KMS-11 (cell line): ENCODE data around the gene MTG2.

Experiments
- H2AFZ ChIP-seq: fragments of 200-600 bp; sonication (generic); 2 replicates; pipeline ENCODE4 v1.6.1; 2016; ENCODE audit warnings: antibody characterized with exemption, mixed run types, low read depth
- H3K27ac ChIP-seq: fragments of 200-600 bp; sonication (generic); 2 replicates; pipeline ENCODE4 v1.6.1; 2016; ENCODE audit warnings: mild to moderate bottlenecking, mixed run types
- H3K27me3 ChIP-seq: fragments of 200-600 bp; sonication (generic); 2 replicates; pipeline ENCODE4 v1.6.1; 2017; ENCODE audit warnings: mild to moderate bottlenecking, low read depth, mixed run types, moderate library complexity; ENCODE audit not compliant: insufficient read depth
- H3K36me3 ChIP-seq: fragments of 200-600 bp; sonication (generic); 2 replicates; pipeline ENCODE4 v1.6.1; 2017; ENCODE audit warnings: mild to moderate bottlenecking, mixed run types; ENCODE audit not compliant: insufficient read depth
- H3K4me1 ChIP-seq: fragments of 200-600 bp; sonication (generic); 2 replicates; pipeline ENCODE4 v1.6.1; 2016; ENCODE audit warnings: mild to moderate bottlenecking, low read depth, mixed run types; ENCODE audit not compliant: poor library complexity, severe bottlenecking
- H3K4me2 ChIP-seq: fragments of 200-600 bp; sonication (generic); 2 replicates; pipeline ENCODE4 v1.7.0; 2016; ENCODE audit warnings: mild to moderate bottlenecking, mixed run types
- H3K4me3 ChIP-seq: fragments of 200-600 bp; sonication (generic); IDR thresholded peaks from 2 replicates; pipeline ENCODE4 v1.6.1; 2017; ENCODE audit warnings: low read depth, low read length, mixed read lengths; ENCODE audit not compliant: insufficient read depth
- H3K79me2 ChIP-seq: fragments of 200-600 bp; sonication (generic); 2 replicates; pipeline ENCODE4 v1.6.1; 2016; ENCODE audit warnings: low read depth, mixed run types; ENCODE audit not compliant: insufficient read depth
- H3K9ac ChIP-seq: fragments of 200-600 bp; sonication (generic); 2 replicates; pipeline ENCODE4 v1.6.1; 2016; ENCODE audit warnings: mild to moderate bottlenecking, mixed run types
- H4K20me1 ChIP-seq: fragments of 200-600 bp; sonication (generic); 2 replicates; pipeline ENCODE4 v1.6.1; 2016; ENCODE audit warnings: mild to moderate bottlenecking, mixed run types; ENCODE audit not compliant: insufficient read depth
- CTCF ChIP-seq: fragments of 200-600 bp; sonication (generic); conservative IDR thresholded peaks from 2 replicates; pipeline ENCODE4 v1.6.1; 2017; ENCODE audit warnings: low read depth, mild to moderate bottlenecking, antibody characterized with exemption, low read length, moderate library complexity, mixed read lengths

Gene MTG2

DNA sequence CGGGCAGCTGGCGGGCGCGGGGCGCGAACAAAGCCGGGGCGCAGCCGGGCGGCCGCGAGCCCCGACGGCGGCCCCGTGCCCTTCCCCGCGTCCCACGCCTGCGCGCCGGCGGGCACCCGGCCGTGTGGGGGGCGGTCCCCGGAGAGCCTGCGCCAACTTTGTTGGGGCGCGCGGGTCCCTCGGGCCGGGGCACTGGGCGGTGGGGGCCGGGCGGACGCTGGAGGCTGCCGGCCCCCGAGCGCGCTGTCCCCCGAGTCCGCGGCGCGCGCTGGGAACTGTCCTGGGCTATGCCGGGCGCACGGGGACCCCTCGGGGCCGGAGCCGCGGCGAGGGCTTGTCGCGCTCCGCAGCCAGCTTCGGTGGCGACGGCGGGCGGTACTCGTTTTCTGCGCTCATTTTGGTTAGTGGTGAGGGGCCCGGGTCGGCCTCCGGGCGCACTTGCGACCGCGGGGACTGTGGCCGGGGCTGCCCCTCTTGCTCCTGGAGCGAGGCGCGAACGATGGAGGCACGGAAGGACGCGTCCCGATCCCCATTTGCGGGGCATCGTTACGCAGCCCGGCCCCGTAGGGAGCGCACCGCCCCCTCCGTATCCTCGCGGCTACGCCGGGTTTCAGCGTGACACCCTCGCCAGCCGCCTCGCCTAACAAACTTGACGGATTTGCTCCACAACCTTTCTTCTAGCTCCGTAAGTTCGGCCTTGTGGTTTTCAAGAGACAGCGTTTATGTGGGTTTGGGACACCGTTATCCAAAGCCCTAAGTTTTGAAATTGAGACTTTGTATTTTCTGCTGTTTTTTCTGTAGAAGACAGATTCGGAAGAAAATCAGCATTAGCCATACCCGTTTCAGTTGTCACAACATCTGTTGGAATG lies 38.6 kb upstream of the MTG2 start:
- H3K36me3 ChIP-seq, result peaks cover 16% of the 10 kb centered on the region; the same call in 1 of the 2 replicates

DNA sequence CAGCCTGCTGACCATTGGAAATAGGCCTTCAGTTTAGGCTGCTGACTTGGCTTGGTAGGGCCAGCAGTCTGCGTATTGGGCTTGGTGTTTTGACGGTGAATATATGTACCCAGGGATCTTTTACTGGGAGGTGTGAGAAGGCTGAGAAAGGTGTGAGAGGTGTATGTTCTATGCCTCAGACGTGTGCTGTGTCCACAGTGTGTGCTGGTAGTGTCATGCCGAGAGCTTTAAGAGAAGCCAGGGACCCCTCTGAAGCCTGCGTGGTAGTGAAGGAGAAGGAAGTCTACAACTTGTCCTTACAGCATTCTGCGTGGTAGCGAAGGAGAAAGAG lies 37.2 kb upstream of the MTG2 start:
- H3K79me2 ChIP-seq, result peaks cover 76% of the 10 kb centered on the region
- H2AFZ ChIP-seq, result no peak overlapping the region
- H4K20me1 ChIP-seq, result peaks cover 18% of the 10 kb centered on the region
- H3K27ac ChIP-seq, result no peak overlapping the region
- H3K36me3 ChIP-seq, result 0 out of 2 replicates have a peak, but pooled peaks cover under 1% of the 10 kb centered on the region
- peaks cover 19% of the 10 kb centered on the region for H3K4me1 ChIP-seq
- H3K27me3 ChIP-seq, result no peaks in the 10 kb centered on the region
- no peak overlapping the region for H3K4me2 ChIP-seq
- TF ChIP-seq CTCF, result no peak
- no peak overlapping the region for H3K4me3 ChIP-seq
- H3K9ac ChIP-seq, result no peak overlapping the region

More for the DNA sequence above, 38.6 kb upstream of the MTG2 start:
- H3K27ac ChIP-seq, result no peak overlapping the region
- H3K4me1 ChIP-seq, result peaks cover 24% of the 10 kb centered on the region
- peaks cover 28% of the 10 kb centered on the region for H4K20me1 ChIP-seq
- H3K4me2 ChIP-seq, result peak overlapping the region; percentile 70
- peaks cover 82% of the 10 kb centered on the region for H3K79me2 ChIP-seq
- H3K4me3 ChIP-seq, result no peak overlapping the region
- no peaks in the 10 kb centered on the region for H3K27me3 ChIP-seq
- TF ChIP-seq CTCF, result no peak
- H3K9ac ChIP-seq, result no peak overlapping the region; the same call in 1 of the 2 replicates
- 0 out of 2 replicates have a peak overlapping the region, but pooled peaks have one; percentile 6 for H2AFZ ChIP-seq

DNA sequence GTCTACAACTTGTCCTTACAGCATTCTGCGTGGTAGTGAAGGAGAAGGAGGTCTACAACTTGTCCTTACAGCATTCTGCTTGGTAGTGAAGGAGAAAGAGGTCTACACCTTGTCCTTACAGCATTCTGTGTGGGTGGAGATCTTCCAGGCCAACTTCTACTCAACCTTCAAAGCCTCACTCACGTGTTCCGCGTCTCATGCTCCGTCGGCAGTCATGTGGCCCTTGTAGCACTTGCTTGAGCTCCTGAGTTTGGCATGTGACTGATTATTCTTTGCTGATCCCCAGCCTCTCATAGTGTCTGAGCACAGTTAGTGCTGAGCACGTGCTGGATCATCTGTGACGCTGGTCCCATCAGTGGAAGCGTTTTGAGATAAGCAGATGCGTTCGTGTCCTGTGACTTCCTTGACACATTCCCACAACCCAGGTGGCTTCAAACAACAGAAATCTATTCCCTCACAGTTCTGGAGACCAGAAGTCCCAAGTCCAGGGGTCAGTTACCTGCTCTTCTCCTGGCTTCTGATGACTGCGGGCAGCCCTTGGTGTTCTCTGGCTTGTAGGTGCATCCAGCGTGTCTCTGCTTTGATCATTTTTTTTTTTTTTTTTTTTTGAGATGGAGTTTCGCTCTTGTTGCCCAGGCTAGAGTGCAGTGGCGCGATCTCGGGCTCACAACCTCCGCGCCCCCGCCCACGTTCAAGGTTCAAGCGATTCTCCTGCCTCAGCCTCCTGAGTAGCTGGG lies 36.6 kb upstream of the MTG2 start:
- Histone ChIP-seq H4K20me1 (peaks cover 13% of the 10 kb centered on the region; the same call in 1 of the 2 replicates), H3K9ac (no peak overlapping the region), H3K4me1 (peaks cover 13% of the 10 kb centered on the region), H2AFZ (no peak overlapping the region), H3K27me3 (no peaks in the 10 kb centered on the region), H3K79me2 (peaks cover 70% of the 10 kb centered on the region), H3K4me3 (no peak overlapping the region), H3K4me2 (no peak overlapping the region), H3K36me3 (no peaks in the 10 kb centered on the region), H3K27ac (no peak overlapping the region)
- no peak for TF ChIP-seq CTCF

DNA sequence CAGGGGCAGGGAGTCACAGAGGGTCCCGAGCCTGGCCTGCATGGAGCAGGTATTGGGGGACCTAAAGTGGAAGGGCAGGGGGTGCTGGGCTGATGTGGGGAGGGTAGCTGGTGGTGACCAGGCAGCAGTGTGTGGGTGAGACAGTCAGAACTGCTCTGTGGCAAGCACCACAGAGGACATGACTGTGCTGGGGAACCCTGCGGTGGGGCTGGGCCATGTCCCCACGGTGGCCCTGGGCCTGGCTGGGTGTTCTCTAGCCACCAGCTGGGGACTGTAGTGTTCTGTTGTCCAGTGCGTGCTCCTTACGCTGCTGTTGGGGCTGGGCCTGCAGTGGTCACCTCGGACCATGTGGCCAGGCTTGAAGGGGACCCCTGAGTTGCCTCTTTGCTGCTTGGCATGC lies 35.7 kb upstream of the MTG2 start:
- Histone ChIP-seq H2AFZ (no peak overlapping the region), H3K4me2 (no peak overlapping the region), H4K20me1 (0 out of 2 replicates have a peak, but pooled peaks cover 3% of the 10 kb centered on the region), H3K27me3 (no peaks in the 10 kb centered on the region), H3K4me3 (no peak overlapping the region), H3K4me1 (peaks cover 8% of the 10 kb centered on the region), H3K27ac (no peak overlapping the region), H3K9ac (no peak overlapping the region), H3K36me3 (no peaks in the 10 kb centered on the region), H3K79me2 (peaks cover 61% of the 10 kb centered on the region)
- TF ChIP-seq CTCF, result no peak
